HG02610 (cell line): ENCODE data around the gene CYP26B1.

Source experiments
- ATAC-seq: cut with Tn5 transposase; IDR thresholded peaks from one replicate; pipeline ENCODE4 v1.9.1; 2021; ENCODE audit warnings: mild to moderate bottlenecking, moderate library complexity; ENCODE audit not compliant: unreplicated experiment

The CYP26B1 gene, protein sequence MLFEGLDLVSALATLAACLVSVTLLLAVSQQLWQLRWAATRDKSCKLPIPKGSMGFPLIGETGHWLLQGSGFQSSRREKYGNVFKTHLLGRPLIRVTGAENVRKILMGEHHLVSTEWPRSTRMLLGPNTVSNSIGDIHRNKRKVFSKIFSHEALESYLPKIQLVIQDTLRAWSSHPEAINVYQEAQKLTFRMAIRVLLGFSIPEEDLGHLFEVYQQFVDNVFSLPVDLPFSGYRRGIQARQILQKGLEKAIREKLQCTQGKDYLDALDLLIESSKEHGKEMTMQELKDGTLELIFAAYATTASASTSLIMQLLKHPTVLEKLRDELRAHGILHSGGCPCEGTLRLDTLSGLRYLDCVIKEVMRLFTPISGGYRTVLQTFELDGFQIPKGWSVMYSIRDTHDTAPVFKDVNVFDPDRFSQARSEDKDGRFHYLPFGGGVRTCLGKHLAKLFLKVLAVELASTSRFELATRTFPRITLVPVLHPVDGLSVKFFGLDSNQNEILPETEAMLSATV

GRCh38 chr2:72147303-72147971 lies at the start of gene CYP26B1:
TSS of gene CYP26B1 (minus strand) at chr2:72147862. CDS start at chr2:72147834, 28 bp downstream.
- ATAC-seq = no peak

DNA sequence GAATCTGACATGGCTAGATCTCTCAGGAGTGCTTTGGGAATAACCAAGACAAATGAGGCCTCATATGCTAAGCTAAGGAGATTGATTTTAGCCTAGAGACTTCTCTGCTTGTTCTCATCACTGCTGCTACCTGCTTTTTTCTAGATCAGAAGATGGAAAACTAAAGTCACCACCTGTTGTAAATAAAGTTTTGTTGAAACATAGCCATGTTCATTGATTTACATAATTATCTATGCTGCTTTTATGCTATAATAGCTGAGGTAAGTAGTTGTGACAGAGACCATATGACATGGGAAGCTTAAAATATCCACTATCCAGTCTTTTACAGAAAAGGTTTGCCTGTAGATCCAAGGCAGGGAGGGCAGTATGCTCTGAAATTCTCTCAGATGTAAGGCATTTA lies 46.1 kb upstream of the CYP26B1 start:
- no peak for ATAC-seq

- ATAC-seq = no peak
Measured at GRCh38 chr2:72191441-72191840, 43.8 kb upstream of the CYP26B1 start.

- no peak for ATAC-seq
Measured at GRCh38 chr2:72185206-72185605, 37.5 kb upstream of the CYP26B1 start.

- ATAC-seq = no peak
Measured at GRCh38 chr2:72183466-72183865, 35.8 kb upstream of the CYP26B1 start.

- ATAC-seq = no peak
Measured at GRCh38 chr2:72183016-72183415, 35.4 kb upstream of the CYP26B1 start.

DNA sequence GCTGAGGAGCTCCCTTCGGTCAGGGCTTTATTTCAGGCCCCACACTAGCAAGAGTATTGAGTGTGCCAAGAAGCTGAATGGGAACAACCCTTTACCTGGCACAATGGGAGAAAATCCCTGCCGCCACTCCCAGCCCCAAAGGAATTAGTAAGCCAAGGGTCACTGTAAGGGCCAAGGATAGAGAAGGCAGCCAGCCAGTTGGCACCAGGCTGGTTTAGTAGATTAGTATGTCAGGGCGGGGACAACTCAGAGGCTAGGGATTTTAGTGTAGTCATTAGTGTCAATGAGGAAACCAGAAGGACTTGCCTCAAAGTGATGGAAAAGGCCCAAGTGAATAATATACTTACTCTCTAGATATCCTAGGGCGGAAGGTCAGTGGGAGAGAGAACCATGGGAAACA lies 34.9 kb upstream of the CYP26B1 start:
- ATAC-seq = no peak

GRCh38 chr2:72181616-72182015 lies 34.0 kb upstream of the CYP26B1 start:
- no peak for ATAC-seq

DNA sequence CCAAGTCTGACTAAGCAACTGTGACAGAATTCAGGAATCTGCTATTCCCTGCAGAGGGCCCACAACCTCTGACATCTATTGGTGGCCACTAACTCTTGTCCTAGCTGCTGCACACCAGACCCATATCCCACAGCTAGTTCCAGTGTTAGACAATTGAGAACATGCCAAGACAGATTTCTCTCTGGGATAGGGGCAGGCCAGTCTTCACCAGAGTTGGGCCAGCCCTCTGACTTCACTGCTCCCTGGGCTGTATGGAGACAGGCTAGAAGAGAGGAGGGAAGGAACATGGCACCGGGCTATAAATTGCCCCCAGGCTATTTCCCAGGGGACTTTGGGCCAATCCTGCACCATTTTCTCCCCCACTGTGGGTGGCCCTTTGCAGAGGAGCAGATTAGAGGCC lies 32.7 kb upstream of the CYP26B1 start:
- ATAC-seq = no peak

DNA sequence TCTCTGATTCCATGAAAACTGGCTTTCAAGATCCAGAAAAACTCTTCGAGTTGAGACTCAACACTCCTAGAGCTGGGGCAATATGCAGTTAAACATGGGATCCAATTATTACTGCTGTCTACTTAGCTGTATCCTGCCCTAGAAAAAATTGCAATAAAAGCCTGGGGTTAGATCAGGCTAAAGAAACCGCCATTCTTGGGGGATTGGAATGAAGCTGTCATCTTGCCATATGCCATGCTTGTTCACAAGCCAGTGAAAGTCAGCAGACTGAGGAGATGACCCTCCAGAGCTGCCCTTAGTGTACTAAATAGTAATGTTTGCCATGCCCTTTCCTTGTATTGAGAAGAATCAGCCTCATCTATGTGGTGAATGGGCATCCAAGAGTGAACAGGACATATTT lies 30.9 kb upstream of the CYP26B1 start:
- ATAC-seq = no peak

- ATAC-seq = no peak
Measured at GRCh38 chr2:72176281-72176680, 28.6 kb upstream of the CYP26B1 start.

- ATAC-seq = no peak
Measured at GRCh38 chr2:72175636-72176035, 28.0 kb upstream of the CYP26B1 start.

DNA sequence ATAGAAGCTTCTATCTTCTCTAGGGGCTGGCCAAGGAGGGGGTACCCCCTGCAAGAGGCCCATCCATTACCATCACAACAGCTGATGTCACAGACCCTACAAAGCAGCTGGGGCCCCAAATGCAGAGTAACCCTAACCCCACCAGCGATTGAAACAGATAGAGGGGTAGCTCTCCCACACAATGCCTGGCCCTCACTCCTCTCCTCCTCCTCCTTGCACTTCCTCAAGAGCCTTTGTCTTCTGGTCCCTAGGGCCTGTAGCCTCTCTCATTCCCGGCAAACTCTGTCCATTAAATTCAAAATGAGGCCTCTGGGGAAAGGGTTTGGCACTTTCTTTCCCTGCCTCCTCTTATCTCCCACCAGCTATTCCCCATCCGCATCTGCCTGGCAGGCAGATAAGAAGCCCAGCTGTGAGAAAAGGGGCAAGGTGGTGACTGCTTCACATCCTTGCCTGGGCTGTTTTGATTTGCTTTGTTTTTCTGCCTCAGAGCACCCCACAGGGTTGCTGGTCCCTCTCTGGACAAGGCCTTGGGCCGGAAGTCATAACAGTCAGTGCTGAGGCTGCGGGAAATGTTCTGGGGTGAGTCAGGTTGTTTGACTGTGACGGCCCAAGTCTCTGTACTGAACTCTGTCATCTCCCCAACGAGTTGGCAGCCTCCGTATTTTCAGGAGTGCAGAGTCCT lies 26.1 kb upstream of the CYP26B1 start:
- ATAC-seq = no peak

DNA sequence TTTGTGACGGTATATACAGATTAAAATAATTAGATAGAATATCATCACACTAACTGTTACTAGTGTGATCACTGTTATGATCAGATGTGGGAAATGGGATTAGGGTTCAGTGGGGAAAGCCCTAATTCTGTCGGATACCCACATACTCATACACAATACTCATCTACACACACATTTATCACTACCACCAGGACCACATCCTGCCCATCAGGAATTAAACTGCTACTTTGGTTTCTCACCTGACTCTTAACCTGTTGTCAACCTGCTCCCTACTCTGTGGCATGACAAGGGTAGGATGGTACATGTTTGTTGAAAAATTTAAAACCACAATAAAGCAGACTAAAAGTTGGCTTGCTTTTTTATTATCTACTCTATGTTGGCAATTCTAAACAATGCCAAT lies 24.8 kb upstream of the CYP26B1 start:
- no peak for ATAC-seq

DNA sequence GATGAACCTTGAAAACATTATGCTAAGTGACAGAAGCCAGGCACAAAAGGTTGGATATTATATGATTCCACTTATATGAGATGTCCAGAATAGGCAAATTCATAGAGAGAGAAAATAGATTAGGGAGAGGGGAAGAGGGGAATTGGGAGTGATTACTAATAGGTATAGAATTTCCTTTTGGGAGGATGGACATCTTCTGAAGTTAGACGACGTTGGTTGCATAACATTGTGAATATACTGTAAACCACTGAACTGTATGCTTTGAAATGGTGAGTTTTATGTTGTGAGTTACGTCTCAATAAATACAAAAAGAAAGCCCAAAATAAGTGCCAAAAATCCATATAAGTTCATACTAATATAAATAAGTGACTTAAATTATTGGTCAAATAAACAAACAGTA lies 18.6 kb upstream of the CYP26B1 start:
- ATAC-seq = no peak

GRCh38 chr2:72165792-72166191 lies 18.1 kb upstream of the CYP26B1 start:
- no peak for ATAC-seq

- ATAC-seq = no peak
Measured at GRCh38 chr2:72162574-72162973, 14.9 kb upstream of the CYP26B1 start.

- no peak for ATAC-seq
Measured at GRCh38 chr2:72159211-72159993, 11.7 kb upstream of the CYP26B1 start.

DNA sequence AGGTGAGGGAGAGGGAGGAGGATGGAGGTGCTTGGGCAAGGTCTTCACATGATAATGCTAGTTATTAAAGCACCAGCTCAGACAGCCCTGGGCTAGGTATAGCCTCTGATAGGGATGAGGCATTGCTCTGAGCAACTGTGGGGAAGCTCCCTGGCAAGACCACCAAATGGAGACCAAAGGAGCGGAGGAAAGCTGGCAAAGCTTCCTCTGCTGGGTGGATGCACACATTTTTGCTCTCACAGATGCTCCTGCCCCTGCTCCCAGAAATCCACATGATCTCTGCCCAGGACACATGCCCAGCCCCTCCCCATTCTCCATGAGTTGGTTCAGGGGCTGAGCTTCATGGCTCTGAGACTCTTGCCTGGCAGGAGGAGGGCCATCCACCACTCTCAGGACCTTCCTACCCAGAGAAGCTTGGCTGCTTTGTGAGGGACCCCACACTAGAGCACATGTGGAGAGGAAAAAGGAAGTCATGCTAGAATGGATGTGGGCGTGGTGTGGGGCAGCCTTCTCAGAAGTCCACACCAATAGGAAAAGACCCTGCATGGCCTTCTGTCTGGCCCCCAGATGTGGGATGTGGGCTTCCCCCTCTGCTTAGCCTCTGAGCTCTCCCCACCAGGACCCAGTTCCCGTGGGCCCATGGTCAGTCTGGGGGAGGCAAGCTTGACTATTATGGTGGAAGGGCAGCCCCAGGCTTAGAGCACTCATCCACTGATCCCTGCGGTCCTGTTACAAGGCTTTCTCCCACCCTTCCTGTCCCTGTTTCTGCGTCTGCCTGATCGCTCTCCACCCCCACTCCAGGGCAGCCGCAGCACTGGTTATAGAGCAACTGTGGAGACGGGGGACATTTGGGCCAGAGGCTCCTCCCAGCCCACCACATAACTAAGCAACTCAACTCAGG lies 10.5 kb upstream of the CYP26B1 start:
- no peak for ATAC-seq

- ATAC-seq = no peak
Measured at GRCh38 chr2:72156872-72157271, 9.2 kb upstream of the CYP26B1 start.
